ENCODE measurements around the gene WASHC4. TPM values are rescaled to one million over a fixed set of nuclear protein-coding genes. Genes with fewer than 3 reads are reported as not detected.
A peak's percentile ranks its signal among the peaks of the same experiment; 100 is the strongest.

WASHC4 gene
- total RNA-seq, 1 experiment from 2014 or later, result 41.2 TPM

GRCh38 chr12:105083031-105083430 is 24.5 kb upstream of the WASHC4 start:
- H3K4me1 ChIP-seq (ENCODE audit: insufficient read depth, low read length), result no peaks in the 10 kb centered on the region; the same call in 1 of the 2 replicates
- H3K9ac ChIP-seq (ENCODE audit: extremely low read depth, insufficient read length, low read length), result no peak overlapping the region
- no peak overlapping the region for H2AFZ ChIP-seq (ENCODE audit: low read length)
- no peak overlapping the region for H3K27ac ChIP-seq (ENCODE audit: insufficient read length, low read depth, low read length)
- no peak overlapping the region for H2AK5ac ChIP-seq (ENCODE audit: insufficient read length, low read length)
- Mint-ChIP-seq H3K36me3 (ENCODE audit: insufficient read depth in 1 of 3, low read depth in 3 of 3) (peaks cover 0 to 6% (median 1%) of the 10 kb centered on the region in 3 experiments; a peak in 1 of 7 replicates), H3K27ac (no peak overlapping the region), H3K4me3 (peak overlapping the region; percentile 71 to 93; a peak in 2 of 5 replicates), H3K9me3 (peaks cover 1 to 7% of the 10 kb centered on the region in 2 experiments; a peak in 3 of 5 replicates), H3K27me3 (ENCODE audit: low read depth) (peaks cover 17% of the 10 kb centered on the region), H3K4me1 (peaks cover 19 to 20% of the 10 kb centered on the region in 2 experiments)
- H3K18ac ChIP-seq (ENCODE audit: insufficient read length, low read depth, low read length), result no peak overlapping the region
- H2BK20ac ChIP-seq (ENCODE audit: low read depth, low read length, poor library complexity, severe bottlenecking), result no peak overlapping the region
- H3K4ac ChIP-seq (ENCODE audit: low read depth, low read length), result no peak overlapping the region
- H4K8ac ChIP-seq (replicated peaks; ENCODE audit: insufficient read length, low read depth, low read length), result no peak overlapping the region
- H3K4me2 ChIP-seq (ENCODE audit: insufficient read depth, insufficient read length, low read length), result peak overlapping the region; percentile 78
- no peak overlapping the region for H2BK120ac ChIP-seq (ENCODE audit: low read depth, low read length, poor library complexity, severe bottlenecking)
- TF ChIP-seq CTCF (conservative IDR thresholded peaks at IDR 0.05), result no peak
- H2BK5ac ChIP-seq (ENCODE audit: insufficient read length, low read length), result no peak overlapping the region
- no peaks in the 10 kb centered on the region for H3K79me1 ChIP-seq (ENCODE audit: insufficient read depth, low read depth, low read length, poor library complexity, severe bottlenecking)
- no peaks in the 10 kb centered on the region for H3K9me3 ChIP-seq (ENCODE audit: control insufficient read depth, low read depth, low read length)
- H4K91ac ChIP-seq (ENCODE audit: insufficient read length, low read depth, low read length), result no peak overlapping the region
- peaks cover 8% of the 10 kb centered on the region for H3K23me2 ChIP-seq (ENCODE audit: insufficient read length, low read depth, low read length, poor library complexity, severe bottlenecking)
- H3K14ac ChIP-seq (ENCODE audit: insufficient read depth, low read length), result no peak overlapping the region; the same call in 1 of the 2 replicates
- H3K27me3 ChIP-seq (ENCODE audit: insufficient read depth, low read length), result no peaks in the 10 kb centered on the region
- DNase-seq, result no peak
- no peaks in the 10 kb centered on the region for H4K20me1 ChIP-seq (ENCODE audit: control insufficient read depth, insufficient read depth, insufficient read length)
- H3K23ac ChIP-seq (ENCODE audit: insufficient read length, low read depth, low read length), result no peak overlapping the region
- H2BK15ac ChIP-seq (ENCODE audit: low read depth, low read length), result no peak overlapping the region
- H3K56ac ChIP-seq (ENCODE audit: insufficient read length, low read depth, low read length), result no peak overlapping the region
- H3T11ph ChIP-seq (ENCODE audit: low read length), result no peak overlapping the region
- no CpG with 5 or more reads among the region's 5 CpGs for WGBS (ENCODE audit: extremely low coverage, insufficient read length, low lambda C conversion rate)
- H4K5ac ChIP-seq (ENCODE audit: insufficient read length, low read depth, low read length), result no peak overlapping the region
- H2BK12ac ChIP-seq (ENCODE audit: insufficient read length, low read depth, low read length), result no peak overlapping the region
- H3K79me2 ChIP-seq (ENCODE audit: insufficient read depth, low read length), result no peaks in the 10 kb centered on the region
